ENCODE results near the gene NUDT1.

Gene NUDT1

DNA sequence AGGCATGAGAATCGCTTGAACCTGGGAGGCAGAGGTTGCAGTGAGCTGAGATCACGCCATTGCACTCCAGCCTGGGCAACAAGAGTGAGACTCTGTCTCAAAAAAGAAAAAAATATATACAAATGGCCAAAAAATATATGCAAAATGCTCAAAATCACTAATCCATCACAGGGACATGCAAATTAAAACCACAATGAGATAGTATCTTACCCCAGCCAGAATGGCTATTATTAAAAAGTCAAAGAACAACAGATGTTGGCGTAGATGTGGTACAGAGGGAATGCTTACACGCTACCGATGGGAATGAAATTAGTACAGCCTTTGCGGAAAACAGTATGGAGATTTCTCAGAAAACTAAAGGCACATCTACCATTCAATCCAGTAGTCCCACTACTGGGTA lies 54.8 kb downstream of the NUDT1 start:
- Histone ChIP-seq H3K27ac (ENCODE audit: low read depth, low read length) (no peak overlapping the region), H3K9me3 (ENCODE audit: insufficient read depth, low read length) (no peaks in the 10 kb centered on the region), H3K36me3 (ENCODE audit: low read length) (no peaks in the 10 kb centered on the region), H3K9me2 (replicated peaks; ENCODE audit: insufficient read depth, low read length) (no peaks in the 10 kb centered on the region), H3K79me2 (ENCODE audit: insufficient read depth, low read length) (peaks cover 85% of the 10 kb centered on the region), H3K4me3 (ENCODE audit: insufficient read depth, low read length, poor library complexity, severe bottlenecking) (no peak overlapping the region), H3K4me2 (ENCODE audit: low read depth, low read length, poor library complexity, severe bottlenecking) (no peak overlapping the region), H3K9ac (ENCODE audit: low read length) (no peak overlapping the region), H3K27me3 (ENCODE audit: low read length) (no peaks in the 10 kb centered on the region), H4K20me1 (ENCODE audit: low read depth, low read length) (no peaks in the 10 kb centered on the region), H3F3A (ENCODE audit: insufficient read depth) (peaks cover 6% of the 10 kb centered on the region; the same call in 1 of the 2 replicates), H2AFZ (ENCODE audit: low read depth, low read length, severe bottlenecking) (no peak overlapping the region)
- no peak for TF ChIP-seq EZH2phosphoT487 (conservative IDR thresholded peaks at IDR 0.05; ENCODE audit: low read length)
- TF ChIP-seq, protein P1, sequence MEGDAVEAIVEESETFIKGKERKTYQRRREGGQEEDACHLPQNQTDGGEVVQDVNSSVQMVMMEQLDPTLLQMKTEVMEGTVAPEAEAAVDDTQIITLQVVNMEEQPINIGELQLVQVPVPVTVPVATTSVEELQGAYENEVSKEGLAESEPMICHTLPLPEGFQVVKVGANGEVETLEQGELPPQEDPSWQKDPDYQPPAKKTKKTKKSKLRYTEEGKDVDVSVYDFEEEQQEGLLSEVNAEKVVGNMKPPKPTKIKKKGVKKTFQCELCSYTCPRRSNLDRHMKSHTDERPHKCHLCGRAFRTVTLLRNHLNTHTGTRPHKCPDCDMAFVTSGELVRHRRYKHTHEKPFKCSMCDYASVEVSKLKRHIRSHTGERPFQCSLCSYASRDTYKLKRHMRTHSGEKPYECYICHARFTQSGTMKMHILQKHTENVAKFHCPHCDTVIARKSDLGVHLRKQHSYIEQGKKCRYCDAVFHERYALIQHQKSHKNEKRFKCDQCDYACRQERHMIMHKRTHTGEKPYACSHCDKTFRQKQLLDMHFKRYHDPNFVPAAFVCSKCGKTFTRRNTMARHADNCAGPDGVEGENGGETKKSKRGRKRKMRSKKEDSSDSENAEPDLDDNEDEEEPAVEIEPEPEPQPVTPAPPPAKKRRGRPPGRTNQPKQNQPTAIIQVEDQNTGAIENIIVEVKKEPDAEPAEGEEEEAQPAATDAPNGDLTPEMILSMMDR (IDR thresholded peaks at IDR 0.05; ENCODE audit: insufficient read depth, low read length, poor library complexity, severe bottlenecking), result no peak

- Histone ChIP-seq H3K4me2 (ENCODE audit: low read depth, low read length, poor library complexity, severe bottlenecking) (peak overlapping the region; percentile 28), H3K9me3 (ENCODE audit: insufficient read depth, low read length) (no peaks in the 10 kb centered on the region), H3K79me2 (ENCODE audit: insufficient read depth, low read length) (peaks cover 70% of the 10 kb centered on the region), H3K27me3 (ENCODE audit: low read length) (no peaks in the 10 kb centered on the region), H3K4me3 (ENCODE audit: insufficient read depth, low read length, poor library complexity, severe bottlenecking) (no peak overlapping the region), H3F3A (ENCODE audit: insufficient read depth) (peaks cover 6% of the 10 kb centered on the region; the same call in 1 of the 2 replicates), H3K36me3 (ENCODE audit: low read length) (no peaks in the 10 kb centered on the region), H4K20me1 (ENCODE audit: low read depth, low read length) (no peaks in the 10 kb centered on the region), H2AFZ (ENCODE audit: low read depth, low read length, severe bottlenecking) (no peak overlapping the region), H3K27ac (ENCODE audit: low read depth, low read length) (peak overlapping the region; percentile 29; the same call in 1 of the 2 replicates), H3K9me2 (replicated peaks; ENCODE audit: insufficient read depth, low read length) (no peaks in the 10 kb centered on the region), H3K9ac (ENCODE audit: low read length) (no peak overlapping the region)
- TF ChIP-seq, protein P1 (IDR thresholded peaks at IDR 0.05; ENCODE audit: insufficient read depth, low read length, poor library complexity, severe bottlenecking), result no peak
- TF ChIP-seq EZH2phosphoT487 (conservative IDR thresholded peaks at IDR 0.05; ENCODE audit: low read length), result no peak
These were observed 57.3 kb downstream of the NUDT1 start for GRCh38 chr7:2299131-2299829.

- H3K36me3 ChIP-seq (ENCODE audit: low read length), result no peaks in the 10 kb centered on the region
- H3K27ac ChIP-seq (ENCODE audit: low read depth, low read length), result peak overlapping the region; percentile 29
- H3K9ac ChIP-seq (ENCODE audit: low read length), result peak overlapping the region; percentile 0; the same call in 1 of the 2 replicates
- peaks cover 72% of the 10 kb centered on the region for H3K79me2 ChIP-seq (ENCODE audit: insufficient read depth, low read length)
- peak overlapping the region; percentile 28 for H3K4me2 ChIP-seq (ENCODE audit: low read depth, low read length, poor library complexity, severe bottlenecking)
- TF ChIP-seq EZH2phosphoT487 (conservative IDR thresholded peaks at IDR 0.05; ENCODE audit: low read length), result no peak
- TF ChIP-seq, protein P1 (IDR thresholded peaks at IDR 0.05; ENCODE audit: insufficient read depth, low read length, poor library complexity, severe bottlenecking), result no peak
- H3F3A ChIP-seq (ENCODE audit: insufficient read depth), result peaks cover 6% of the 10 kb centered on the region; the same call in 1 of the 2 replicates
- no peak overlapping the region for H2AFZ ChIP-seq (ENCODE audit: low read depth, low read length, severe bottlenecking)
- H3K4me3 ChIP-seq (ENCODE audit: insufficient read depth, low read length, poor library complexity, severe bottlenecking), result no peak overlapping the region
- H3K9me2 ChIP-seq (replicated peaks; ENCODE audit: insufficient read depth, low read length), result no peaks in the 10 kb centered on the region
- H3K27me3 ChIP-seq (ENCODE audit: low read length), result no peaks in the 10 kb centered on the region
- no peaks in the 10 kb centered on the region for H4K20me1 ChIP-seq (ENCODE audit: low read depth, low read length)
- H3K9me3 ChIP-seq (ENCODE audit: insufficient read depth, low read length), result no peaks in the 10 kb centered on the region
These were observed 58.0 kb downstream of the NUDT1 start for GRCh38 chr7:2299870-2300512.

Data from SU-DHL-6 (cell line).